HCT116 (cell line): ENCODE results near the gene KRTAP25-1.

Experiments
- POLR2A ChIP-seq: IDR thresholded peaks from 2 replicates; pipeline ENCODE4 v1.7.0; 2011; ENCODE audit warnings: borderline replicate concordance; ENCODE audit not compliant: insufficient read depth, insufficient read length; ENCODE audit errors: extremely low read depth
- SP1 ChIP-seq: IDR thresholded peaks from 2 replicates; pipeline ENCODE4 v1.6.1; 2012; ENCODE audit warnings: low read depth
- TF ChIP-seq, protein P1 (sequence below), 3 experiments: fragments of 200-600 bp in 1 of 3; sonication (generic) in 1 of 3; IDR thresholded peaks in 2 of 3; conservative IDR thresholded peaks in 1 of 3; 2 replicates each; pipeline ENCODE4 v1.5.1; 2012 to 2017; ENCODE audit warnings: low read depth in 2 of 3, low read length in 2 of 3, antibody characterized with exemption in 1 of 3, borderline replicate concordance in 1 of 3, control low read depth in 1 of 3, mild to moderate bottlenecking in 1 of 3, mixed read lengths in 1 of 3, mixed run types in 1 of 3, moderate library complexity in 1 of 3; ENCODE audit not compliant: insufficient read depth in 1 of 3
- TF ChIP-seq, protein P2 (sequence below): IDR thresholded peaks from 2 replicates; pipeline ENCODE4 v1.6.1; 2012; ENCODE audit warnings: low read depth

GRCh38 chr21:30320215-30320614 is 30.9 kb upstream of the KRTAP25-1 start, which contains the start of gene KRTAP26-1:
- TF ChIP-seq, protein P1, sequence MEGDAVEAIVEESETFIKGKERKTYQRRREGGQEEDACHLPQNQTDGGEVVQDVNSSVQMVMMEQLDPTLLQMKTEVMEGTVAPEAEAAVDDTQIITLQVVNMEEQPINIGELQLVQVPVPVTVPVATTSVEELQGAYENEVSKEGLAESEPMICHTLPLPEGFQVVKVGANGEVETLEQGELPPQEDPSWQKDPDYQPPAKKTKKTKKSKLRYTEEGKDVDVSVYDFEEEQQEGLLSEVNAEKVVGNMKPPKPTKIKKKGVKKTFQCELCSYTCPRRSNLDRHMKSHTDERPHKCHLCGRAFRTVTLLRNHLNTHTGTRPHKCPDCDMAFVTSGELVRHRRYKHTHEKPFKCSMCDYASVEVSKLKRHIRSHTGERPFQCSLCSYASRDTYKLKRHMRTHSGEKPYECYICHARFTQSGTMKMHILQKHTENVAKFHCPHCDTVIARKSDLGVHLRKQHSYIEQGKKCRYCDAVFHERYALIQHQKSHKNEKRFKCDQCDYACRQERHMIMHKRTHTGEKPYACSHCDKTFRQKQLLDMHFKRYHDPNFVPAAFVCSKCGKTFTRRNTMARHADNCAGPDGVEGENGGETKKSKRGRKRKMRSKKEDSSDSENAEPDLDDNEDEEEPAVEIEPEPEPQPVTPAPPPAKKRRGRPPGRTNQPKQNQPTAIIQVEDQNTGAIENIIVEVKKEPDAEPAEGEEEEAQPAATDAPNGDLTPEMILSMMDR (IDR thresholded peaks at IDR 0.05 in 2 of 3, conservative IDR thresholded peaks at IDR 0.05 in 1 of 3; ENCODE audit: borderline replicate concordance in 1 of 3, insufficient read depth in 1 of 3, low read depth in 2 of 3, low read length in 2 of 3), result no peak
- TF ChIP-seq, protein P2, sequence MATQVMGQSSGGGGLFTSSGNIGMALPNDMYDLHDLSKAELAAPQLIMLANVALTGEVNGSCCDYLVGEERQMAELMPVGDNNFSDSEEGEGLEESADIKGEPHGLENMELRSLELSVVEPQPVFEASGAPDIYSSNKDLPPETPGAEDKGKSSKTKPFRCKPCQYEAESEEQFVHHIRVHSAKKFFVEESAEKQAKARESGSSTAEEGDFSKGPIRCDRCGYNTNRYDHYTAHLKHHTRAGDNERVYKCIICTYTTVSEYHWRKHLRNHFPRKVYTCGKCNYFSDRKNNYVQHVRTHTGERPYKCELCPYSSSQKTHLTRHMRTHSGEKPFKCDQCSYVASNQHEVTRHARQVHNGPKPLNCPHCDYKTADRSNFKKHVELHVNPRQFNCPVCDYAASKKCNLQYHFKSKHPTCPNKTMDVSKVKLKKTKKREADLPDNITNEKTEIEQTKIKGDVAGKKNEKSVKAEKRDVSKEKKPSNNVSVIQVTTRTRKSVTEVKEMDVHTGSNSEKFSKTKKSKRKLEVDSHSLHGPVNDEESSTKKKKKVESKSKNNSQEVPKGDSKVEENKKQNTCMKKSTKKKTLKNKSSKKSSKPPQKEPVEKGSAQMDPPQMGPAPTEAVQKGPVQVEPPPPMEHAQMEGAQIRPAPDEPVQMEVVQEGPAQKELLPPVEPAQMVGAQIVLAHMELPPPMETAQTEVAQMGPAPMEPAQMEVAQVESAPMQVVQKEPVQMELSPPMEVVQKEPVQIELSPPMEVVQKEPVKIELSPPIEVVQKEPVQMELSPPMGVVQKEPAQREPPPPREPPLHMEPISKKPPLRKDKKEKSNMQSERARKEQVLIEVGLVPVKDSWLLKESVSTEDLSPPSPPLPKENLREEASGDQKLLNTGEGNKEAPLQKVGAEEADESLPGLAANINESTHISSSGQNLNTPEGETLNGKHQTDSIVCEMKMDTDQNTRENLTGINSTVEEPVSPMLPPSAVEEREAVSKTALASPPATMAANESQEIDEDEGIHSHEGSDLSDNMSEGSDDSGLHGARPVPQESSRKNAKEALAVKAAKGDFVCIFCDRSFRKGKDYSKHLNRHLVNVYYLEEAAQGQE, result no peak
- TF ChIP-seq POLR2A (no peak), SP1 (no peak)
